Activated T-cell treated with anti-CD3 and anti-CD28 coated beads for 1 hour (primary cell): ENCODE data around the gene SLC17A7.
"Not testable (repeated sequence)": the region's sequence is repeated elsewhere in the genome, so short reads cannot be mapped to it uniquely, and the experiment has no call there.

Experiments used
- DNase-seq: peaks from one replicate; pipeline ENCODE4 v3.0.0-alpha.2; 2020; ENCODE audit warnings: low read depth

The SLC17A7 gene

DNA sequence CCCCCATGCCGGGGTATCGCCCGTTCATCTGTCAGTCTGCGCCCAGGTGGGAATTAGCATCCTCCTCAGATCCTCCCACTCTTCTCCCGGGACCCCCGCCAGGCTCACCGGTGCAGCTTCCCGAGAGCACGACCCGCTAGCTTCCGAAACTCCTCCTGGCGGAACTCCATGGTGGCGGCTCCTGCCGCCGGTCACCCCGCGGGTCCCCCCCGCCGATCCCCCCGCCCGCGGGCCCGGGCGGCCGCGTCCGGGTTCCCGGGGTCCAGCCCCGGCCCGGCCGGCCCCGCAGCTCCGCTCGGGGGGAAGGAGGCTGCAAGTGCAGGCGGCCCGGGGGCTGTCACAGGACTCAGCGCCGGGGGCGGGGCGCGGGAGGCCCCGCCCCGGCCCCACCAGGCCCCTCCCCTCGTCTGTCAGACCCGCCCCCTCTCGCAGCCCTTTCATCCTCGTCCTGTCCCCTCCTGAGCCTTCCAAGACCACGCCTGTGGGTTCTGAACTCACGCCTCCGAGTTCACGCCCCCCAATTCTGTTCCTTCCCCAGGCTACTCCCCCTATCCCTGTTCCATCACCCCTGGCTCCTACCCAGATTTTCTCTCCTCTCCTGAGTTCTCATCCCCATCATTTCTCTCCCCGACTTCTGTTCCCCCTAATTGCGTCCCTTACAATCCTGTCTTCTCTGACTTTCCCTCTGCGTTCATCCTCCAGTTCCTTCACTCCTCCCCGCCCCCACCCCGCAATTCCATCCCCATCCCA, at the start of gene SLC17A7:
Gene SLC17A7 (minus strand): TSS at position 318 of the 750 bp plus-strand sequence. CDS start 148 bp downstream, at position 170.
- DNase-seq: no peak

DNA sequence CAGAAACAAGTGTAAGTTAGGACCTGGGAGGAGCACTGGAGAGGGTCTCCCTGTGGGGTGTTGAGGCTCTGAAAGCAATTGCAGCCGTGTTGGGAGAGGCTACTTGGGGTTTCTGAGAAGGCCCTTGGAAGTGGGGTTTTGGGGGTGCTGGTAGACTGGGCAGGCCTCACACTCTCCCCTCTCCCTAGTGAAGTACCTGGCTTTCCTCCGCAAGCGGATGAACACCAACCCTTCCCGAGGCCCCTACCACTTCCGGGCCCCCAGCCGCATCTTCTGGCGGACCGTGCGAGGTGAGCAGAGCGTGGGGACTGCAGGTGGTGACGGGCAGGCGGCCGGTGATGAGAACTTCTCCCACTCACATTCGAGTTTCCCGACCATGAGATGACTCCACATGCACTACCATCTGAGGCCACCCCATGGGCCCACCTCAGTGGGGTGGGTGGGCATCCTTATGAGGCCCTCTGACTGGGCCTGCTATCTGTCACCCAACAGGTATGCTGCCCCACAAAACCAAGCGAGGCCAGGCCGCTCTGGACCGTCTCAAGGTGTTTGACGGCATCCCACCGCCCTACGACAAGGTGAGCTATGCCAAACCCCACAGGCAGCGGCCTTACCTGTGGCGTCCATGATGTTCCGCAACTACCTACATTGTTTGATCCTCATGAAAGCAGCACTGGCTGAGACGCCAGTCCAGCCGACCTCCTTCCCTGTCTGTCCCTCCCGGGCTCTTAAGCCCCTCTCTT, 49.1 kb upstream of the SLC17A7 start:
- DNase-seq: no peak

DNA sequence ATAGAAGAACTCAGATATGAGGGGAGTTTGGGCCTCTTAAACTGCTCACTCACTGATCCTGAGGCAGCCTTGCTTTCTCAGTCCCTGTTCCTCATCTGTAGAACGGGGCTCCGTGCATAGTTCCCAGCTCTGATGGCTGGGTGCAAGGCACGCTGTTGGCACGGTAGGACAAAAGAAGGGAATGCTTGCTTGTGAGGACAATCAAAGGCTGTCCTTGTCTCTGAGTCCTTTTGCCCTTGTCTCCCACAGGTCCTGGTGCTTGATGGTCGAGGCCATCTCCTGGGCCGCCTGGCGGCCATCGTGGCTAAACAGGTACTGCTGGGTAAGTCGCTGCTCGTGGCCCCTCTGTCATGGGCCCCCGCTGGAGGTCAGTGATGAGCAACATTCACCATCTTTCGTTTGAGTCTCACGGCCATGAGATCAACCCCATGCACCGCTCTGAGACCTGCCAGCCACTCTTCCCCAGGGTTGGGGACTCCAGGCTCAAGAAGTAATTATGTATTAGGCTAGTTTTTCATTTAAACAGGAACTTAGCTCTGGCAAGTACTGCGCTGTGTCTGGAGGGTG, 48.4 kb upstream of the SLC17A7 start:
- DNase-seq: no peak

DNA sequence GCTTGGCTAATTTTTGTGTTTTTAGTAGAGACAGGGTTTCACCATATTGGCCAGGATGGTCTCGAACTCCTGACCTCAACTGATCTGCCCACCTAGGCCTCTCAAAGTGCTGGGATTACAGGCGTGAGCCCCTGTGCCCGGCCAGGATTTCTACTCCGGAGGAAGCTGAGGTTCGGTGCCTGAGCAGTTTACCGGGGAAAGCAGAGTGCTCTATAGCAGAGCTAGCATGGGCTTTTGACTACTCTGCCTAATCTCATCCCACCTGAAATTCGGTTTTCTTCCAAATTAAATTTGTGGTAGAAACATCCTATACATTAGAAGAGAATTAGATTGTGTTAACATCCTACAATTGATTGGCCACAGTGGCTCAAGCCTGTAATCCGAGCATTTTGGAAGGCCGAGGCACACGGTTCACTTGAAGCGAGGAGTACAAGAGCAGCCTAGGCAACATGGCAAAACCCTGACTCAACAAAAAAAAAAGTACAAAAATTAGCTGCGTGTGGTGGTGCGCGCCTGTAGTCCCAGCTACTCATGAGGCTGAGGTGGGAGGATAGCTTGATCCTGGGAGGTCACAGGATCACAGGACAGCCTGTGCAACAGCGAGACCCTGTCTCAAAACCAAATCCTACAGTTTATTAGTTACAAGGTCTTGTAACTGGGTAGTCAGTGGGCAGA, 47.7 kb upstream of the SLC17A7 start:
- no peak for DNase-seq

DNA sequence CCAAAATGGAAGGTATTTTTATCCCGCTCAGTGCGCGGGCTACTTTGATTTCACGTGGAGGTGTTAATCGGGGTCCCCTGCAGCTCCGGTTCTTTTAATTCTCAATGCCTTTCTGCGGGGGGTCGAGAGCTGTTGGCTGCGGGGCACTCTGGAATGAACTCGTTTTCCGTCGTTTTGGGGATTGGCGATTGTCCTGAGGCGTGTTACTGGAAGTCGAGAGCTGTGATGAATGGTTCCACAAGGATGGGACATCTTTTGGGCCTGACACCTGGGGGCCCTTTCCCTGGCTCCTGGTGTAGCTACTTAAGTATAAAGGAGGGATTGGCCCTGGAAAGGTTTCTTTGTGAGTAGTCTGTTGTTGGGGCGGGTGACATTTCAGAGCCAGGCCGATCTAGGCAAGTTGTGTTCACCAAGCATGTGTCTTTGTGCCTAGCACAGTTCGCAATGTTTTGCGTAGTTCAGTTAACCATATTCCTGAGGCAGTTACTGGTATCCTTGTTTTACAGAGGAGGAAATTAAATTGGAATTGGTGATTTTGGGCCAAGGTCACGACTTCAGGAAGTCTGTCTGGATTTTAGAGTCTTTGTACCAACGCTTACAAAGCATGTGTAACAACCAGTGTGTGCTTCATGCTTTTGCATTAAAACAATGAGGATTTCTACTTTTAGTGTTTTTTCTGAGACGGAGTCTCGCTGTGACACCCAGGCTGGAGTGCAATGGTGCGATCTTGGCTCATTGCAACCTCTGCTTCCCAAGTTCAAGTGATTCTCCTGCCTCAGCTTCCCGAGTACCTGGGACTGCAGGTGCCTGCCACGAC, 46.9 kb upstream of the SLC17A7 start:
- DNase-seq: no peak

DNA sequence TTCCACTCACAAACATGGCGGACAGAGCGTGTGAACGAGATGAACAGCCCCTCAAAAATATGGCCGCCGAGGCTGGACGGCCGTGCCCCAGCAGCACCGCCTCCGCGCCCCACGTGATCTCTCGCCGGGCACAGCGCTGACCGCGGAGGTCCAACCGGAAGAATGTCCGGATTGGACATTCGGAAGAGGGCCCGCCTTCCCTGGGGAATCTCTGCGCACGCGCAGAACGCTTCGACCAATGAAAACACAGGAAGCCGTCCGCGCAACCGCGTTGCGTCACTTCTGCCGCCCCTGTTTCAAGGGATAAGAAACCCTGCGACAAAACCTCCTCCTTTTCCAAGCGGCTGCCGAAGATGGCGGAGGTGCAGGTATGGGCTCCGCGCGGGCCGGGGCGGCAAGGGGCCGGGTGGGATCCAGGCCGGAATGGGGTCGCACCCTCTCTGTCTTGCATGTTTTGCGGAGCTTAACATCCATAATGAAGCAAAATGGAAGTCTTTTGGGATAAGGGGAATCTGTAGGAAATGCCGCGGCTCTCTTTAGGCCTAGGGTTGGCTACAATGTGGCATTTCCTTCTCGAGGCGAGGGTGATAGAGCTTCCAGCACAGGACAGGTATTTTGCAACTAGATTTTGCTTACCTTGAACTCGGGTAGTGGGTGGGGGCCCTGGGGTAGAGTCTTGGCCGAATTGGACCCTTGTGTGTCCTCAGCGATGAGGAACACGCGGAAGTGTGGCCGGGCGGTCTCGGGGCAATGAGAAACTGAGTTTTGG, 46.1 kb upstream of the SLC17A7 start, which contains the start of gene RPL13A:
Gene RPL13A (plus strand): TSS at position 332 of the 769 bp plus-strand sequence. CDS start 22 bp downstream, at position 354.
- DNase-seq: peak; percentile 100

DNA sequence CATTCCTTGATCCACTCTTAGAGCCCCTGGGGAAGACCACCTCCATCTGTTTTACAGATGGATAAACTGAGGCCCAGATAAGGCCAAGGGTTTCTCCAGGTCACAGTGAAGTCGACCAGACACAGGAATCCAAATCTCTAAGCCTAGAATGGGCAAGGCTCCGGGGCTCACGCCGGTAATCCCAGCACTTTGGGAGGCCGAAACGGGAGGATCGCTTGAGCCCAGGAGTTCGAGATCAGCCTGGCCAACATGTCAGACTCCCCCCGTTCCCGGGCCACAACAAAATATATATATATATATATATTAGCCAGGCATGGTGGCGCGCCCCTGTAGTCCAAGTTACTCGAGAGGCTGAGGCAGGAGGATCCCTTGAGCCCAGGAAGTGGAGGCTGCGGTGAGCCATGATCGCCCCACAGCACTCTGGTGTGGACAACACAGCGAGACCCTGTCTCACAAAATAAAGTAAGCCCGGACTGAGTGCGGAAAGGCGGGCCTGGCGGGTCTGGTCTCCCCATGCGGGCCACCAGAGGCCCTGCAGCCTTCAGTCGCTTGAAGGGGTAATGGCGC, 45.5 kb upstream of the SLC17A7 start:
- no peak for DNase-seq

DNA sequence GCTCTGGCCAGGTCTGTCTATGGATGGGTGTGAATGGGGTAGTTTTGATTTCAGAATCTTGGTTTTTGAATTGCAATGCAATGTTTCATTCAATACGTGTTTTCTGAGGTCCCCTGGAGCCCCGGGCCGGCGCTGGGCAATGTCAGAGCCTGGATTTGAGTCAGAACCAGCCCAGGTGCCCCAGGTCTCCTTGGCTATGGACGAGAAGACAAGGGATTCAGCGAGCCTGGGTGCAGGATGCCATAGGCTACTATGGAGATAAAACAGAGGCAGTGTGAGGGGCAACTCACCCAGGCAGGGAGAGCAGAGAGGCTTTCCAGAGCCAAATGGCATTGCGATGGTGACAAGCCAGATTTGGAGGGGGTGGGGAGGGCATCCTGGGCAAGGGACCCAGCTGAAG, 44.9 kb upstream of the SLC17A7 start:
- no peak for DNase-seq

DNA sequence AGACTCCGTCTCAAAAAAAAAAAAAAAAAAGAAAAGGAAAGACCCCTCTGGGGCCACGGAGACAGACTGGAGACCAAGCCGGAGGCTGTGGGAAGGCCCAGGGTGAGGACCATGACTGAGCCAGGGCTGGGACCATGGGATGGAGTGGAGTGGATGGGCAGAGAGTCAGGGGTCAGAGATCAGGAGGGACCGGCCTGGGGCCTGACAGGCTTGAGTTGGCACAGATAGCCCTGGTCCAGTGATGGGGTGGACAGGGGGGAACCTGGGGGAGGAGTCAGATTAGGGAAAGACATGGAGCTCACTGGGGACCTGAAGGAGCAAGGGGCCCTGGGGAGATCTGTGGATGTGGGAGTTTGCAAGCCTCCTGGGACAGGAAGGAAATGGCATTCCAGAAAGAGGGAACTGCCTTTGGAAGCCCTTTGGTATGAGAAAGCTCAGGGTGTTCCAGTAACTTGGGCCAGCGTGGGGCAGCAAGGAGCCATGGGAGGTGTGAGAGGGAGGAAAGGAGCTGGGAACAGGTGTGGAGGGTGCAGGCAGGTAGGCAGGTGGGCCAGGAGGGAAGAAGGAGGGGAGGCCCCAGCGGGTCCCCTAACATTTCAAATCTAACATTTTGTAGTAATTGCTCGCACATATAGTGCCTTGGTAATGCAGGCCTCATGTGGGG, 39.8 kb upstream of the SLC17A7 start:
- DNase-seq: no peak

DNA sequence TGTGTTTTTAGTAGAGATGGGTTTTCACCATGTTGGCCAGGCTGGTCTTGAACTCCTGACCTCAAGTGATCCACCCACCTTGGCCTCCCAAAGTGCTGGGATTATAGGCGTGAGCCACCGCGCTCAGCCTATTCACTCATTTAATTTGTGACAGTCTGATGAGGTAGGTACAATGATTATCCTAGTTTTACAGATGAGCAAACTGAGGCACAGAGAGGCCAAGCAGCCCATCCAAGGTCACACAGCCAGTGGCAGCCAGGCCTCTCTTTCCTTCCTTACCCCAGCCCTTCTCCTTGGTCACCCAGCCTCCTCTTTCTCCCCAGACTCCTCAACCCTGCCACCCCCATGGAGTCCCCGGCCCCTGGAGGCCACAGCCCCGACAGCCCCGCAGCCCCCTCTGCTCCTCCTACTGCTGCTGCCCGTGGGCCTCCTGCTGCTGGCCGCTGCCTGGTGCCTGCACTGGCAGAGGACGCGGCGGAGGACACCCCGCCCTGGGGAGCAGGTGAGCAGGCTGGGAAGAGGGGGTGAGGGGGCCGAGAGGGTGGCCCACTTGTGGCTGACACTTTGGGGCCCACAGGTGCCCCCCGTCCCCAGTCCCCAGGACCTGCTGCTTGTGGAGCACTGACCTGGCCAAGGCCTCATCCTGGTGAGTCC, 38.8 kb upstream of the SLC17A7 start:
- no peak for DNase-seq

DNA sequence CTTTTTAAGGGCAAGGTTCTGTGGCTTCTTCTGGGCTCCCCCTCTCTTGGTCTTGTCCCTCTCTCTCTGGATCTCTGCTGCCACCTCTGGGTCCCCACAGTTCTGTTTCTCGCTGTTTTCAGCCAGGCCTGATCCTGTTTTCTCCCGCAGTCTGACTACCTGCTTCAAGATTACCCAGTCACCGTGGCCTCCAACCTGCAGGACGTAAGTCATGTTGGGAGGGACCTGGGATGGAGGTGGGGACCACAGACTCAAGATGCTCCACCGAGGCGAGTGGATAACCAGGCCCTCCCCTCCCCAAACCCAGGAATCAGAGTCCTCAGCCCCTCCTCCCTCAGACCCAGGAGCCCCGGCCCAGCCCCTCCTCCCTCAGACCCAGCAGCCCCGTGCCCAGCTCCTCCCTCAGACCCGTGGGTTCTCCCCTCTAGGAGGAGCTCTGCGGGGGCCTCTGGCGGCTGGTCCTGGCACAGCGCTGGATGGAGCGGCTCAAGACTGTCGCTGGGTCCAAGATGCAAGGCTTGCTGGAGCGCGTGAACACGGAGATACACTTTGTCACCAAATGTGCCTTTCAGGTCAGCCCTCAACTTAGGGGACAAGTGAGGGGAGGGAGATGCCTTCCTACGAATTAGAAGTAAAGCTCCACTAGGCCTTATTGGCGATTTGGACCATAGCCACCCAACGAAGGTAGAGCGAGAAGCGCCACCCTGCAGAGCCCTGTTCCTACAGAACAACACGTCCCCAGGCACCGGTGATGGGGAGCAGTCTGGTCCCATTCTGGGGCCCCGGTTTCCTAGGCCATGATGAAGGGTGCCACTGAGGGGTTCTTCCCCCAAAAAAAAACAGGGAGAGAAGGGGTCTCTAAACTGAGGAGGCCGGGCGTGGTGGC, 34.9 kb upstream of the SLC17A7 start:
- peak; percentile 55 for DNase-seq

DNA sequence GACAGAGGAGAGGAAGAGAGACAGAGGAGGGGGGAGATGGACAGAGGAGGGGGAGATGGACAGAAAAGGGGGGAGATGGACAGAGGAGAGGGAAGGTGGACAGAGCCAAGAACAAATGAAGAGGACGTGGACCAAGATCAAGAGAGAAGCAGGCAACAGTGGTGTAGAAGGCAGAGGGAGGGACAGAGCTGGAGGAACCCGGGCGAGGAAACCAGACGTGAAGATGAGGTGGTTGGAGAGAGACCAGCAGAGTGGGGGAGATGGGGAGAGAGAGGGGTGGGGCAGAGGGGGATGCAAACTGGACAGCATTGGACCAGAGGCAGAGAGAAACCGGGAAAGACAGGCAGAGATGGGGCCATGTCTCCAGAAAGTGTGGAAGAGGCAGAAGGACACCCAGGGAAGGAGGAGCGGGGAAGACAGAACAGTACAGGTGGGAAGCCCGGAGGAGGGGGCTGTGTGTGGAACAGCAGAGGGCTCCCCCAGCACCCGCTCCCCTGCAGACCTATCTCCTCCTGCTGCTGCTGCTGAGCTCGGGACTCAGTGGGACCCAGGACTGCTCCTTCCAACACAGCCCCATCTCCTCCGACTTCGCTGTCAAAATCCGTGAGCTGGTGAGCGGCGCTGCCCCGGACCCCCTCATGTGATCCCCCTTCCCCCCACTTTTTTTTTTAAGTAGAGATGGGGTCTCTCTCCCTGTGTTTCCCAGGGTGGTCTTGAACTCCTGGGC, 34.0 kb upstream of the SLC17A7 start:
- no peak for DNase-seq

DNA sequence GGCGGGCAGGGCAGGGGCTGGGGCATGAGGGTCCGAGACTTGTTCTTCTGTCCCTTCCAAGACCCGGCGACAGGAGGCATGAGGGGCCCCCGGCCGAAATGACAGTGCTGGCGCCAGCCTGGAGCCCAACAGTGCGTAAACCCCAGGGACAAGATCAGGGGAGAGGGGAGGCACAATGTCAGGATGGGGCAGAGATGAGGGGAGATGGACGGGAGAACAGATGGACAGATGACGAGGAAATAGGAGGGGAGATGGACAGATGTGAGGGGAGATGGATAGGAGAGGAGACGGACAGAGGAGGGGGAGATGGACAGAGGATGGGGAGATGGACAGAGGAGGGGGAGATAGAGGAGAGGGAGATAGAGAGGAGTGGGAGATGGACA, 33.2 kb upstream of the SLC17A7 start:
- DNase-seq: no peak

DNA sequence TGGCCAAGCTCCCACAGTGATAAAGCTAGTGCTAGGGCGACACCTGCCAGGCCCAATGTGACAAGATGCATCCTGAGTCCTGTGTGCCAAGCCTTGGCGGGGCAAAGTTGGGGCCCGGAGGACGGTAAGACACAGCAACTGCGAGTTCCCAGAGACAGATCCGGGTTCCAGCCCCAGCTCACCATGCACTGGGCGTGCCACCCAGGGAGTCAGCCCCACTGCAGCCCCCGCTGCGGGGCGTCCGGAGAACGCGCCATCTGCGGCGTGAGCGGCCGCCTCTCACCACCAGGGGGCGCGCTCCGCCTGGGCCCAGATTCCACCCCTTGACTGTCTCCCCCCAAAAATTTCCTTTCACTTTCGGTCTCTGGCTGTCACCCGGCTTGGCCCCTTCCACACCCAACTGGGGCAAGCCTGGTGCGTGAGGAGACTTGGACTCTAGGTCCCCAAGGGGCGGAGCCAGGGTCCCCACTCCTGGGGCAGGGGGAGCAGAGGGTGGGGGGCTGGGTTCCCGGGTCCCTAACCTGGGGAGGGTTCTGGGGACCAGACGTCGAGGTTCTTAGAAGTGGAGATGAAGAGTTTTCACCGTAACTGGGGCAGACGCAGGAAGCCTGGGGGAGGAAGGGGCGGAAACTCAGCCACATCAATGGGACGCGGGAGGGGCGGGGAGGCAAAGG, 32.7 kb upstream of the SLC17A7 start, which contains the start of gene FLT3LG:
Gene FLT3LG (plus strand): TSS at position 348 of the 674 bp plus-strand sequence. CDS start 425 bp downstream, outside the sequence.
- DNase-seq: peak; percentile 84

DNA sequence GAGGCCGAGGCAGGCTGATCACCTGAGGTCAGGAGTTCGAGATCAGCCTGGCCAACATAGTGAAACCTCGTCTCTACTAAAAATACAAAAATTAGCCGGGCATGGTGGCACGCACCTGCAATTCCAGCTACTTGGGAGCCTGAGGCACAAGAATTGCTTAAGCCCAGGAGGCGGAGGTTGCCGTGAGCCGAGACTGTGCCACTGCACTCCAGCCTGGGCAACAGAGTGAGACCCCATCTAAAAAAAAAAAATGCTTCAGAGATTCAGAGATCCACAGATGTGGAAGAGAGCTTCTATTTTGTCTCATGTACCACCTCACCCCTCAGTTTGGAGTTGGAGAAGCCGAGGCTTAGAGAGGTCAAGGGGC, 32.2 kb upstream of the SLC17A7 start:
- not testable (repeated sequence) for DNase-seq

DNA sequence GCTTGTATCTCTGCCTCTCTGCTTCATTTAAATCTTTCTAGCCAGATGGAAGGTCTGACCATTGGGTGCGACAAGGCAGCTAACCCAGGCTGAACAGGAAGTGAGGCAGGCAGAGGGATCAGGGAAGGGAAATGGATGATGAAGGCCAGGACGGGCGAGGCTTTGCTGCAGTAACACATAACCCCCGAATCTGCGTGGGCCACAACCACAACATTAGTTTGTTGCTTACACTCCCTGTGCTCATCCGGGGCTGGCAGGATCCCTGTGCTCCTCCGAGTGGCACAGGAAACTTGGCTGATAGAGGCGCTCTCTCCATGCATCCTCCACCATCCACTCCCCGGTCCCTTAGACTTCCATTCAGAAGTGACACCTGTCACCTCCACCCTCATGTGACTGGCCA, 31.6 kb upstream of the SLC17A7 start:
- DNase-seq: no peak

DNA sequence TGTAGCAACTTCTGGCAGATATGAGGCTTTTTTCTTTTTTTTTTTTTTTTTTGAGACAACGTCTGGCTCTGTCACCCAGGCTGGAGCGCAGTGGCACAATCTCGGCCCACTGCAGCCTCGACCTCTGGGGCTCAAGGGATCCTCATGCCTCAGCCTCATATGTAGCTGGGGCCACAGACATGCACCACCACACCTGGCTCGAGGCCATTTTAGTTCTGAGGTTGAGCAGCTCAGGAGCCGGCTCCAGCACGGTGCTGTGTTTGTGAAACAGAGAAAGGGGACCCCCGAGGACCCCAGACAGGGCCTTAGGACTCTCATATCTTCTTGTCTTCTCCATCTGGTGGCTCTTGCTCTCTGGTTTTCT, 29.3 kb upstream of the SLC17A7 start:
- no peak for DNase-seq
